GM10847 (cell line): Measurements from ENCODE around the gene APEH.

Experiments
- POLR2A ChIP-seq: IDR thresholded peaks from 2 replicates; pipeline ENCODE4 v1.6.1; 2011; ENCODE audit not compliant: insufficient read length; ENCODE audit errors: extremely low read depth

The APEH gene

GRCh38 chr3:49716691-49717210 is 42.6 kb downstream of the APEH start:
- no peak for TF ChIP-seq POLR2A

DNA sequence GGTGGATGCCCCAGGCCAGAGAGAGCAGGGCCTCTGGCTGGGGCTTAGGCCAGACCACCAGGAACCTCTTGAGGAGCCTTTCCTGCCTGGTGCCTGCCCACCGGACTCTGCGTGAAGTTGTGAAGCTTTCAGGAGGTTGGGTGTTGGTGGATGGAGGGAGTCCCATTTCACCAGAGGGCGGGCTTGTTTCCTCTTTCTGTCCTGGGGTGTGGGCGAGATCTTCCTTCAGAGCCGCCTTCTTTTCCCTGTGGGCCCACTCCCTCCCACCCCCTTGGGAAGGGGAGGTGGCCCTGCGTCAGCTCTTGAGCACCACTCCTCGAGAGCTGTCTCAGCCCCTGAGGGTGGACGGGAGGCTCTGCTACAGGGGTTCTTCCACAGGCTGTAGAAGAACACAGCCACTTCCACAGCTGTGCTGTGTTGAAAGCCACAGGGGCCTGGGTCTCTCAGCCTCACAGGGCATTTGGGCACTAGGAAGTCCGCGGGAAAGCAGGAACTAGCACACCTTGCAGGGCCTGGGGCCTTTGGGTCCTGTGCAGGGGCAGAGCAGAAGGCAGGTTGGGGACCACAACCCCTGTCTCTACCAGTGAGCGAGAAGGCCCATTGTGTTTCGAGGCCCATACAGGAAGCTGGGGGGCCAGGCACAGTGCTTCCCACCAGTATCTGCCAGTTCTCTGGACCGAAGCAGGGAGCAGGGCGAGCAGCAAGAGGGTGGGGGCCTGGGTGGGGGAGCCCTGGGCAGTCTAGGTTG is 43.2 kb downstream of the APEH start:
- no peak for TF ChIP-seq POLR2A

DNA sequence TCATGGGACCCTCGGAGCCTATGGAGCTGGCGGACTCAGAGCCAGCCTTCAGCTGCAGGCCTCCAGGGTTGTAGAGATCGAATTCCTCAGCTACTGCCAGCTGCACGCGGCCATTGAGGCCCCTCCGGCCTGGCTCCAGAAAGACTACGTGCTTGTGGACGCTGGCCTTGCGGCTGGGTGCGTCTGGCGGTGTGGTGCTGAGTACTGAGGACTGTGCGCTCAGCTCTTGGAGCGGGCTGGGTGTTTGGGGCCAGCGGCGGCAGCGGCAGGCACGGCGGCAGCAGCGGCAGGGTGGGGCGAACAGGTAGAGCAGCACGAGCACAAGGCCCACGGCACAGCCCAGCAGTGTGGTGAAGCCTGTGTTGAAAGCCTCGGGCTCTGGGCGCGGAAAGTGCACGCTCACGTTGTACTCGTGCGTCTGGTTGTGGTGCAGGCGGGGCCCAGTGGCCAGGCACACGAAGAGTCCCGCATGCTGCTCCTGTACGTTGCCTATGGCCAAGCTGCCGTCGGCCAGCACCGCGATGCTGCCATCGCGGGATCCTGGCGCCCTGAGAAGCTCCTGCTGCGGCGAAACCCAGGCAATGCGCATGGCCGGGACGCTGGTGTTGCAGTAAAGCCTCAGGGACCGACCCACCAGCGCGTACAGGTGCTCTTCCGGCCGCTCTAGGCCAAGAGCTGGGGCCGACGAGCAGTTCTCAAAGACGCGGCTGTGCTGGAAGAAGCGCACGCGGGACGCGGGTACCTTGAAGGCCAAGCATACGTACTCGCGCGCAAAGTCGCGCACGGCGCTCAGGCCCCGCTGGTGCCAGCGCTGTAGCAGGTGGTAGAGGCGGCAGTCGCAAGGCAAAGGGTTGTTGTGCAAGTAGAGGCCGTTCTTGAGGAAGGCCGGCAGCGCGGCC is 44.1 kb downstream of the APEH start:
- TF ChIP-seq POLR2A: peak; percentile 17

GRCh38 chr3:49718858-49719213 is 44.7 kb downstream of the APEH start:
- no peak for TF ChIP-seq POLR2A

DNA sequence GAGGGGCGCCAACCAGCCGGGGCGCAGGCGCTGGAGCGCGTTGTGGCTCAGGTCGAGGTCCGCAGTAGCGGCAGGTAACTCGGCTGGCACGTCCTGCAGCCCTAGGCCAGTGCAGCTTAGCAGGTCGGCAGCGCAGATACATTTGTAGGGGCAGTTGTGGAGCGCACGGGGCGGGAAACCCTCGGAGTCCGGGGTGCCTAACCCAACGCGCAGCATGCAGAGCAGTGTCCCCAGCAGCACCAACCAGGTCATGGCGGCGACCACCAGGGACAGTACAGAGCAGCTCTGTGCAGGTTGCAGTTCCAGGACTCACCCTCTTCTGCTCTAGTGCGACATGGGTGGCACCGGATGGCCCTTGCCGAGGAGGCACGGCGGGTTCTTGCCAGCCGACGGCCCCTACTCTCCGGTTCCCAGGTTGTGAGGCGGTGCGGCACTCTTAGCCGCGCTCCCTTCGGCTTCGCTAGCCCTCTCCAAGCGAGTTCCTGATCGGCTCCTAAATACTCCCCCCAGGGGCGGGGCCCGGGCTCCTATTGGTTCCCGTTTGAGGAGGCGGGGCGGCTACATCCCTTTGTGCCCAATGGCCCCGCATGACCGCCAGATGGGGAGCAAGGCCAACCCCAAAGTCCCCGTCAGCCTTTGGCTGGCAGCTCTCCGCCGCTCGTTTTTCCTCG is 45.2 kb downstream of the APEH start, which contains the start of gene AMIGO3:
Gene AMIGO3 (minus strand): TSS at position 471 of the 671 bp plus-strand sequence. CDS start 219 bp downstream, at position 252.
- TF ChIP-seq POLR2A: peak; percentile 75

DNA sequence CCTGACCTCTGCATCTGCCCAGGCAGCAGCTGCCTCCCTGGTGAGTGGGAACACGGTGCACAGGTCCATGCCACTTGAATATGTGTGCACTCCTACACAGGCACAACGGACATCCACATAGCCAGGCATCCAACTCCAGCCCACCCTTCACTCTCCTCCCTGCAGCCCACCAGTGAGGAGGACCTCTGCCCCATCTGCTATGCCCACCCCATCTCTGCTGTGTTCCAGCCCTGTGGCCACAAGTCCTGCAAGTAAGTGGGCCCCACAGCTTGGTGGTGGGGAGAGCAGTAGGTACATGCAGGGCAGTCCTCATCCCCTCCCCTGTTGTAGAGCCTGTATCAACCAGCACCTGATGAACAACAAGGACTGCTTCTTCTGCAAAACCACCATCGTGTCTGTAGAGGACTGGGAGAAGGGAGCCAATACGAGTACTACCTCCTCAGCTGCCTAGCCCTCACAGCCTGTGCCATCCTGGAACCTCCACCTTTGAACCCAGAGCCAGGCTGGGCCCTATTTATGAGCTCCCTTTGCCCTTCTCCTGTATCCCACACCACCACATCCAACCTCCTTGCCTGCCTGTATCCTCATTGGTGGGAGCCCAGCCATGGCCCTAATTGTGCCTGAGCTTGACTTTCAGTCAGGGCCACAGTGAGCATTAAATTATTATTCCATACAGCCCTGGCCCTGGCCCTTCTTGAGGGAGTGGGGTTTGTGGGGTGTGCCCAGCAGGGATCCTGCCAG is 46.9 kb downstream of the APEH start:
- no peak for TF ChIP-seq POLR2A

DNA sequence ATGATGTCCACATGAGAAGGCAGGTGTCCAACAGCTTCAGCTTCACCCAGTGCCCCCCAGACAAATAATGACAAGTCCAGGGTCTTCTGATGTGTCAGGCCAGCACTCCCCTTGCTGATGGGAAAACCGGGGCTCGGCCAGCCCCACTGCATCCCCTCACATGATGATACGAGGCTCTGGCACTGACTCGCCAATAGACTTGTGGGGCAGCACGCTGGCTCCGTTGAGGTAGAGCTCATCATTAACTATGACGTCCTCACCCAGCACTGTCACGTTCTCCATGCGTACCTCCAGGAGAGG is 47.4 kb downstream of the APEH start:
- TF ChIP-seq POLR2A: no peak

DNA sequence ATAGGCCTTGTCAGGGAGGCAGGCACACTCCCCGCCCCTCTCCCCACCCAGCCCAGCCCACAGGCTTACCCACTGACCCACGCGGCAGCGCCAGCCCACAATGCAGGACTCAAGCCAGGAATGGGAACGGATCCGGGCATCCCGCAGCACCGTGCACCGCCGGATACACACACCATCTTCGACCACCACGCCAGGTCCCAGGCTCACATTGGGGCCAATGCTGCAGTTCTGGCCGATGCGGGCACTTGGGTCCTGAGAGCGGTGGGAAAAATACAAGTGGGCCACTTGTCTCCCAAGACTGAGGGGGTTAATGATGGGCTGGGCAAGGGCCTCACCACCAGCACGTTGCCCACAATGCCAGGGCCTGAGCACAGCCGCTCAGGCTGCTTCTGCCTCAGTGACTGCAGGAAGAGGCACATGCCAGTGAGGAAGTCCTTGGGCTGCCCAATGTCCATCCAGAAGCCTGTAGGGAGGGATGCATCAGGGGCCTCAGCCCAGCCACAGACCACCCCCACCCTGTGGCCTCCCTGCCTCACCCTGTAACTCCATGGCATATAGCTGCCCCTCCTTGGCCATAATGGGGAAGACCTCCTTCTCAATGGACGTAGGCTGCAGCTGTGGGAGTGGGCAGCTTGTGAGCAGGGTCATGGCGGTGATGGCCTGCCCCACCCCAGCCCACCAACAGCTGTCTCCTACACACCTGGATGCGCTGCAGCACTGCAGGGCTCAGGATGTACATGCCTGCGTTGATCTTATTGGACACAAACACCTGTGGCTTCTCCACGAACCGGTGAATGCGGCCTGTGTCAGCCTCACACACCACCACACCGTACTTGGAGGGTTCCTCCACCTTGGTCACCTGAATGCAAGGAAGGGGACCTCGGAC is 48.0 kb downstream of the APEH start:
- TF ChIP-seq POLR2A: no peak

GRCh38 chr3:49722896-49723295 is 48.7 kb downstream of the APEH start:
- TF ChIP-seq POLR2A: no peak

- no peak for TF ChIP-seq POLR2A
Observed at GRCh38 chr3:49723296-49723627, 49.1 kb downstream of the APEH start.

DNA sequence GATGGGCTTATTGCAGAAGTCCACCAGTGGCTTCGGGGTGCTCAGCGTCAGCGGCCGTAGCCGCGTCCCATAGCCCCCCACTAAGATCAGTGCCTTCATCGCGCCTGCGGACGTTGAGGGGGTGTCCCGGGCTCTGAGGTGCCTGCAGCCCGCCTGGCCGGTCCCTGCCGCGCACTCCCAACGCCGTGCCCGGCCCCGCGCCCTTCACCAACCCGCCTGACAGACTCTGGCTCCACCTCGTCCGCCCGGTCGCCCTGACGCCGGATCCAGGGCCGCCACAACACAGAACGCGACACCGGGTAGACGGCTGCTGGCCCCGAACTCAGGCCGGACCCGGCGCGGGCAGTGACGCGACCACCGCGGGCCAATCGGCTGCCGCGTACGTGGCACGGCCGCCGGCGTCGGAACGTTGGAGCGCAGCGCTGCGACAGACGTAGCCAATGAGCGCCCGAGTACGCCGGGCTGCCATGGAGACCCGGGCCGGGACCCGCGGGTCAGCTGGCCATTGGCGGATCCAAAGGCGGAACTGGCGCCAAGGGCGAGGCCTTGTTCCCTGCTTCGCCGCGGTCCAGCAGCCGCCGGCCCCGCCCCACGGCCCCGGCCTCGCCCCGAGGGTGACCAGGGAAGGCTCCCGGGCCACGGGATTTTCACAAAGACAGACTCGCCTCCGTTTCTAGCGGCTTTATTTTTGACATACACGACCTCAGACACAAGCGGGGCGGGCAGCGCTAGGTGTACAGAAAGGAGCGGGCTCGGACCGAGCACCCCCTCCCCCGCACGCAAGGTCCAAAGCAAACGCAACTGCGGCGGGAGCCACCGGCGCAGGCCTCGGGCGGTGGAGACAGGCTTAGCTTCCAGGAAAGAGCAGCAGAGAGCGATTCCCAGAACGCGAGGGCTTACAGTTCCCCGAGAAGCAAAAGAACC is 49.7 kb downstream of the APEH start, which contains the start of gene GMPPB:
Gene GMPPB (minus strand): TSS at position 324 of the 924 bp plus-strand sequence. CDS start 225 bp downstream, at position 99.
- peak; percentile 65 for TF ChIP-seq POLR2A

DNA sequence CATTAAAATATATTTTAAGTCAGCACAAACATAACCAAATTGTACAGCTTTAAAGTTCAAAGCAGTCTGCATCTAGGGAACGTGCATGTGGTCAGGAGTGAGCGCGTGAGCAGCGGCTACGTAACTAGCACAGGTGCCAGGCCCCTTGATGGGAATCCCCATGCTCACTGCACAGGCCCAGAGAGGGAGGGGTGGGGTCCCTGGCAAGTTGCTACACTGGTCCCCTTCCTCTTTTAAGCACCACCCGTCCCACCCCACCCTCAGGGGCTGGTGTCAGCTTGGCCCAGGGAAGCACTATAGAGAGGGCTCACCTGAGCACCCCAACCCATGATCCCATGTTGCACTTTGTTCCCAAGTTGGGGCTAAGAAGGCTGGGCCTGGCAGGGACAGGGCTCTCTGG is 50.4 kb downstream of the APEH start:
- TF ChIP-seq POLR2A: no peak
